Measurements from ENCODE around the gene DAP.

DNA sequence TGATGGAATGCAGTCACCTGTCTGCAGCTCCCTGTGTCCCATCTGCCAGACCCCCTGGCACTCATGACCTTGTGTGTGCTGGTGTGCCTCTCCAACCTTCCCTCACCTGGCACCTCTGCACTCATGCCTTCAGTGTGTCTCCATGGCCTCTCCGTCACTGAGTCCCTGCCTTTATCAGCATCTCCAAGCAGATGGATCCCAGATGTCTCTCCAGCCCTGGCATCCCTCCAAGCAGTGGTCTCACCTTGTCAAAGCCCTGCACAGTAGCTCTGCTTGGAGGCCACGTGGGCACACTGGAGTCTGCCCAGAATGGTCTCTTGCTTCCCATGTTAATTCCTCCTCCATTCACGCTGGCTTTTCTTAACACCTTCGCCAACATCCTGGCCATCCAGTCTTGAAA lies 84.8 kb downstream of the DAP start:
- no peak for TF ChIP-seq POLR2A (IDR thresholded peaks at IDR 0.05; ENCODE audit: low read depth, low read length)
- TF ChIP-seq, protein P1, sequence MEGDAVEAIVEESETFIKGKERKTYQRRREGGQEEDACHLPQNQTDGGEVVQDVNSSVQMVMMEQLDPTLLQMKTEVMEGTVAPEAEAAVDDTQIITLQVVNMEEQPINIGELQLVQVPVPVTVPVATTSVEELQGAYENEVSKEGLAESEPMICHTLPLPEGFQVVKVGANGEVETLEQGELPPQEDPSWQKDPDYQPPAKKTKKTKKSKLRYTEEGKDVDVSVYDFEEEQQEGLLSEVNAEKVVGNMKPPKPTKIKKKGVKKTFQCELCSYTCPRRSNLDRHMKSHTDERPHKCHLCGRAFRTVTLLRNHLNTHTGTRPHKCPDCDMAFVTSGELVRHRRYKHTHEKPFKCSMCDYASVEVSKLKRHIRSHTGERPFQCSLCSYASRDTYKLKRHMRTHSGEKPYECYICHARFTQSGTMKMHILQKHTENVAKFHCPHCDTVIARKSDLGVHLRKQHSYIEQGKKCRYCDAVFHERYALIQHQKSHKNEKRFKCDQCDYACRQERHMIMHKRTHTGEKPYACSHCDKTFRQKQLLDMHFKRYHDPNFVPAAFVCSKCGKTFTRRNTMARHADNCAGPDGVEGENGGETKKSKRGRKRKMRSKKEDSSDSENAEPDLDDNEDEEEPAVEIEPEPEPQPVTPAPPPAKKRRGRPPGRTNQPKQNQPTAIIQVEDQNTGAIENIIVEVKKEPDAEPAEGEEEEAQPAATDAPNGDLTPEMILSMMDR (conservative IDR thresholded peaks at IDR 0.05; ENCODE audit: low read depth, low read length) = no peak
- no peak for TF ChIP-seq RAD21 (IDR thresholded peaks at IDR 0.05; ENCODE audit: low read length)
- TF ChIP-seq CEBPB (IDR thresholded peaks at IDR 0.05; ENCODE audit: low read depth, low read length) = no peak
- TF ChIP-seq BHLHE40 (IDR thresholded peaks at IDR 0.05; ENCODE audit: low read depth, low read length) = no peak
- TF ChIP-seq SMC3 (IDR thresholded peaks at IDR 0.05; ENCODE audit: low read depth, low read length) = no peak
- TF ChIP-seq, protein P2, sequence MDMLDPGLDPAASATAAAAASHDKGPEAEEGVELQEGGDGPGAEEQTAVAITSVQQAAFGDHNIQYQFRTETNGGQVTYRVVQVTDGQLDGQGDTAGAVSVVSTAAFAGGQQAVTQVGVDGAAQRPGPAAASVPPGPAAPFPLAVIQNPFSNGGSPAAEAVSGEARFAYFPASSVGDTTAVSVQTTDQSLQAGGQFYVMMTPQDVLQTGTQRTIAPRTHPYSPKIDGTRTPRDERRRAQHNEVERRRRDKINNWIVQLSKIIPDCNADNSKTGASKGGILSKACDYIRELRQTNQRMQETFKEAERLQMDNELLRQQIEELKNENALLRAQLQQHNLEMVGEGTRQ (IDR thresholded peaks at IDR 0.05; ENCODE audit: low read depth, low read length) = no peak
- no peak for TF ChIP-seq NFE2L2 (IDR thresholded peaks at IDR 0.05; ENCODE audit: low read depth, low read length)
- no peak for TF ChIP-seq CHD1 (IDR thresholded peaks at IDR 0.05; ENCODE audit: low read depth, low read length)
